CD4-positive, alpha-beta T cell (primary cell): ENCODE data around the gene COX4I1. TPM values are rescaled to one million over a fixed set of nuclear protein-coding genes. Genes with fewer than 3 reads are reported as not detected.

Experiments used
- ATAC-seq: fragments of 200-7000 bp; cut with Tn5 transposase; one replicate; pipeline ENCODE4 v1.10.0; 2022; ENCODE audit warnings: mild to moderate bottlenecking; ENCODE audit not compliant: poor library complexity
- CTCF ChIA-PET: fragments of 350-600 bp; sonication (Branson Sonifier 250); formaldehyde crosslinking; loops from one replicate; lab custom pipeline; 2021; ENCODE audit warnings: antibody characterized with exemption, inconsistent platforms; lab: Charles Lee
- POLR2A ChIA-PET: fragments of 350-600 bp; sonication (Branson Sonifier 250); formaldehyde crosslinking; loops from one replicate; lab custom pipeline; 2021; ENCODE audit warnings: antibody characterized with exemption, inconsistent platforms; lab: Charles Lee
- DNase-seq, 14 experiments: peaks; one replicate each; pipeline ENCODE4 v3.0.0-alpha.2; 2013 to 2020; ENCODE audit warnings: mixed read lengths in 2 of 14
- H3K27ac ChIP-seq, 2 donors: one replicate each; pipeline versions ENCODE4 v1.5.1 to v1.7.0; 2013; ENCODE audit warnings: low read length in 2 of 2, low read depth in 1 of 2, mild to moderate bottlenecking in 1 of 2
- H3K27me3 ChIP-seq, 2 experiments: 1 replicate in 1 of 2; 2 replicates in 1 of 2; pipeline versions ENCODE4 v1.6.1 to v1.7.0; 2013; ENCODE audit warnings: low read length in 2 of 2, control low read depth in 1 of 2, mild to moderate bottlenecking in 1 of 2, moderate library complexity in 1 of 2; ENCODE audit not compliant: insufficient read depth in 2 of 2, control insufficient read depth in 1 of 2
- H3K36me3 ChIP-seq: one replicate; pipeline ENCODE4 v1.6.1; 2013; ENCODE audit warnings: low read length, control low read depth; ENCODE audit not compliant: insufficient read depth
- H3K4me1 ChIP-seq: one replicate; pipeline ENCODE4 v1.6.1; 2013; ENCODE audit warnings: low read length, control low read depth; ENCODE audit not compliant: insufficient read depth
- H3K4me3 ChIP-seq: one replicate; pipeline ENCODE4 v1.5.1; 2013; ENCODE audit warnings: mild to moderate bottlenecking, low read length, moderate library complexity
- H3K9me3 ChIP-seq, 2 experiments: 1 replicate in 1 of 2; 2 replicates in 1 of 2; pipeline versions ENCODE4 v1.6.1 to v1.7.0; 2013; ENCODE audit warnings: low read length in 2 of 2, mild to moderate bottlenecking in 2 of 2, control low read depth in 1 of 2, moderate library complexity in 1 of 2; ENCODE audit not compliant: control insufficient read depth in 1 of 2, insufficient read depth in 1 of 2
- H3K27ac Mint-ChIP-seq: one replicate; pipeline ENCODE4 v1.8.0; 2020; ENCODE audit warnings: mixed read lengths
- H3K27me3 Mint-ChIP-seq: one replicate; pipeline ENCODE4 v1.8.0; 2021; ENCODE audit warnings: mixed read lengths
- H3K36me3 Mint-ChIP-seq: one replicate; pipeline ENCODE4 v1.8.0; 2021; ENCODE audit warnings: low read depth, mixed read lengths
- H3K4me1 Mint-ChIP-seq: one replicate; pipeline ENCODE4 v1.8.0; 2021; ENCODE audit warnings: low read depth, mixed read lengths
- H3K4me3 Mint-ChIP-seq: one replicate; pipeline ENCODE4 v1.8.0; 2020; ENCODE audit warnings: mild to moderate bottlenecking, mixed read lengths
- H3K9me3 Mint-ChIP-seq: one replicate; pipeline ENCODE4 v1.8.0; 2020; ENCODE audit warnings: mixed read lengths
- CTCF ChIP-seq: fragments of 200-600 bp; IDR thresholded peaks from one replicate; pipeline ENCODE4 v1.8.0; 2022; ENCODE audit warnings: antibody characterized with exemption, mild to moderate bottlenecking
- intact Hi-C, 2 experiments: fragments of 100-400 bp; cut with DNase I in 1 of 2; cut with micrococcal nuclease in 1 of 2; formaldehyde crosslinking; loops; one replicate each; pipeline versions ENCODE4 v1.15.1 to v1.9.0; 2023 to 2025; cut with DNase I, micrococcal nuclease
- total RNA-seq, 174 experiments: library from RNA in 2 of 174; stranded (reverse) in 2 of 174; gene quantifications; one replicate each; pipeline ENCODE4 v1.2.3 and lab custom pipeline; 2021 to 2026

COX4I1 gene
- total RNA-seq, 2 experiments from 2014 or later, result 749 to 750 TPM

DNA sequence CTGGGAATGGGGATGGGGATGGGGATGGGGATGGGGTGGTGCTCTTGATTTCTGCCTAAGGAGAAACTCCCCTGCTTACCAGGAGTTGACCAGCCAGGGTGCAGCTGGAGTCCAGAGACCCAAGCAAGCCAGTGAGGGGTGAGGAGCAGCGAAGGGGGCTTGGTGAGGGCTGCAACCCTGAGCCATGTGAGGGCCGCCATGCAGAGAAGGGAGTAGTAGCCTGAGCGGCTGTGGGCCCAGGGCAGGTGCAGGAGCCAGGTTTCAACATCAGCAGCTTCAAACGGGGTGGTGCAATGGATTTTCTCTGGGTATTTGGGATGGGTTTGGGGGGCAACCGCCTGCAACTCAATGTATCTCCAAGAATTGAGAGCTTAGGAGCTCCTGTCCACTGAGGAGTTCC, 35.2 kb downstream of the COX4I1 start:
- no peak overlapping the region for H3K27ac ChIP-seq
- no peak for ATAC-seq
- POLR2A ChIA-PET, result no interaction called here
- TF ChIP-seq CTCF, result no peak
- H3K9me3 Mint-ChIP-seq, result no peaks in the 10 kb centered on the region
- H3K27ac Mint-ChIP-seq, result no peak overlapping the region
- peaks cover 0 to 23% of the 10 kb centered on the region in 2 experiments for H3K9me3 ChIP-seq
- intact Hi-C loops, result no loop called here
- no peak overlapping the region for H3K4me3 Mint-ChIP-seq
- H3K36me3 ChIP-seq, result no peaks in the 10 kb centered on the region
- no peak overlapping the region for H3K4me3 ChIP-seq
- H3K27me3 Mint-ChIP-seq, result peaks cover 44% of the 10 kb centered on the region
- no peak for DNase-seq
- H3K36me3 Mint-ChIP-seq, result no peaks in the 10 kb centered on the region
- H3K4me1 ChIP-seq, result peaks cover 5% of the 10 kb centered on the region
- no peaks in the 10 kb centered on the region for H3K4me1 Mint-ChIP-seq
- CTCF ChIA-PET, result no interaction called here
- H3K27me3 ChIP-seq, result peaks cover 3 to 19% of the 10 kb centered on the region in 2 experiments

DNA sequence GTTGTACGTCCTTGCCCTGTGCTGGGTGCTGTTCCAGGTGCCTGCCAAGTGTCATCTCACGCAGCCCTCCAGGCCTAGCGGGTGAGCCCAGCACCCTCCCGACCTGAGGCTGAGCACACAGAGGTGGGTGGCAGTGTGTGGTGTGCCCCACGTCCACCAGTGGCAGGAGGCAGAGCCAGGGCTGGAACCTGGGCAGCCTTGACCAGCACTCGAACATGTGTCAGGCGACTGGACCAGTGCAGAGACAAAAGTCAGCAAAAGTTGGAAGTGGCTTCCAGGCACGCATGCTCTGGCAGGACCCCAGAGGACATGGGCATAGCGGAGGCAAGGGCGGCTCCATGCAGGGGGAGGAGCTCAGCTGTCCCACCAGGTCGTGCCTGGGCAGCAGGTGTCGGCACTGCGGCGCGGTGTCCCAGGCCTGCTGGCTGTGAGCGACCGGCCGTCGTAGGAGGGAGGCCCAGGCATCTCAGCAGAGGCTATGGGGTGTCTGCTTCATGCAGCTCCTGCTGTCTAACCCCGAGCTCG, 35.8 kb downstream of the COX4I1 start:
- H3K4me1 ChIP-seq, result no peaks in the 10 kb centered on the region
- no peak for ATAC-seq
- Mint-ChIP-seq H3K4me3 (no peak overlapping the region), H3K36me3 (no peaks in the 10 kb centered on the region), H3K27me3 (peaks cover 44% of the 10 kb centered on the region), H3K9me3 (no peaks in the 10 kb centered on the region), H3K4me1 (no peaks in the 10 kb centered on the region), H3K27ac (no peak overlapping the region)
- no peaks in the 10 kb centered on the region for H3K36me3 ChIP-seq
- H3K4me3 ChIP-seq, result no peak overlapping the region
- peaks cover under 1 to 13% of the 10 kb centered on the region in 2 experiments for H3K27me3 ChIP-seq
- H3K9me3 ChIP-seq, result peaks cover 0 to 20% of the 10 kb centered on the region in 2 experiments
- H3K27ac ChIP-seq, result no peak overlapping the region
- DNase-seq, result no peak
- intact Hi-C loops, result no loop called here
- POLR2A ChIA-PET, result no interaction called here
- TF ChIP-seq CTCF, result no peak
- CTCF ChIA-PET, result no interaction called here

- Histone ChIP-seq H3K36me3 (no peaks in the 10 kb centered on the region), H3K27me3 (peaks cover 0 to 10% of the 10 kb centered on the region in 2 experiments), H3K27ac (no peak overlapping the region), H3K9me3 (peaks cover 0 to 23% of the 10 kb centered on the region in 2 experiments), H3K4me3 (no peak overlapping the region), H3K4me1 (no peaks in the 10 kb centered on the region)
- no peaks in the 10 kb centered on the region for H3K9me3 Mint-ChIP-seq
- ATAC-seq (no peak), DNase-seq (no peak)
- POLR2A ChIA-PET, result no interaction called here
- CTCF ChIA-PET, result no interaction called here
- no peak for TF ChIP-seq CTCF
- H3K4me3 Mint-ChIP-seq, result no peak overlapping the region
- H3K27me3 Mint-ChIP-seq, result peaks cover 35% of the 10 kb centered on the region
- no peaks in the 10 kb centered on the region for H3K36me3 Mint-ChIP-seq
- no peak overlapping the region for H3K27ac Mint-ChIP-seq
- H3K4me1 Mint-ChIP-seq, result no peaks in the 10 kb centered on the region
- intact Hi-C loops, result no loop called here
Observed at GRCh38 chr16:85835956-85836705, 36.6 kb downstream of the COX4I1 start.
